GM18505 (cell line): ENCODE results near the gene MAPK9.

Source experiments
- ATAC-seq: cut with Tn5 transposase; IDR thresholded peaks from one replicate; pipeline ENCODE4 v1.9.1; 2021; ENCODE audit not compliant: unreplicated experiment
- POLR2A ChIP-seq: IDR thresholded peaks from 4 replicates; pipeline ENCODE4 v1.6.1; 2011; ENCODE audit warnings: borderline replicate concordance; ENCODE audit not compliant: insufficient read depth, insufficient read length; ENCODE audit errors: extremely low read depth

Gene MAPK9

GRCh38 chr5:180271221-180271620 lies 20.7 kb downstream of the MAPK9 start:
- TF ChIP-seq POLR2A: no peak
- ATAC-seq: no peak

GRCh38 chr5:180259260-180259611 lies 32.6 kb downstream of the MAPK9 start:
- ATAC-seq: no peak
- no peak for TF ChIP-seq POLR2A

GRCh38 chr5:180253036-180253824 lies 38.7 kb downstream of the MAPK9 start:
- ATAC-seq: no peak
- no peak for TF ChIP-seq POLR2A

DNA sequence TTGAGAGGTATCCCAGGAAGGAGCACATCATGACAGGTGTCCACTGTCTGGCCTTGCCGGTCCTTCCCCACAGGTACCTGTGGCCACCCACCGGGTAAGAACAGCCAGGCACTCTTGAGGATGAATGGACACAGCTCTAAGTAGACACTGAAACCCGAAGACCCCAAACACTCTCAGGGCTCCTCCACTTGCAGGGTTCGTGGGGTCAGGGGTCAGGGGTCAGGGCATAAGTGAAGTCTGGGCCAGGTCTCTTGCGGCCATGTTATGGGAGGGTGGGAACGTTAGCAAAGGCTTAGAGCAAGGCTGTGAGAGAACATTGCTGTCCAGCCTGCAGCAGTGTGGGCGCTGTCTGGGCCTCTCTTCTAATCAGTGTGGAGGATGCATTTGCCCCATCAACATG lies 40.0 kb downstream of the MAPK9 start:
- no peak for TF ChIP-seq POLR2A
- ATAC-seq: no peak

DNA sequence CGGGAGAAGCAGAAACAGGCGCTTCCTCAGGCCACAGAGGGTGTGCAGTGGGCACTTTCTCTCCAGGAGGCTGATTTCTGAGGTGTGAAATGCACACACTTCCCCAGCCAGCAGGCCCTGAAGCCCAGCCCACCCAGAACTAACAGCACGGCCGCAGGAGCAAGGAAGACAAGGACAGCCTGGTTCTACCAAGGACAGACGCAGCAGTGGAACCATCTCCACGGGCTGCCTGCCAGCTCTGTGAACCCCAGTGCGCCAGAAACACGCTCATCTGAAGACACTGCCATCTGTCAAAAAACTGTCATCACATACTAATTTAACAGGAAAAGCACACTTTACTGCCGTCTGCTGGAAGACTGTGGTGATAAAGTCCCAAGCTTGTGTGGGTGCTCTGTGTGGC lies 40.7 kb downstream of the MAPK9 start:
- ATAC-seq: no peak
- no peak for TF ChIP-seq POLR2A

GRCh38 chr5:180250329-180250728 lies 41.6 kb downstream of the MAPK9 start:
- no peak for ATAC-seq
- TF ChIP-seq POLR2A: no peak

GRCh38 chr5:180241600-180241999 lies 50.3 kb downstream of the MAPK9 start:
- ATAC-seq: no peak
- TF ChIP-seq POLR2A: no peak

DNA sequence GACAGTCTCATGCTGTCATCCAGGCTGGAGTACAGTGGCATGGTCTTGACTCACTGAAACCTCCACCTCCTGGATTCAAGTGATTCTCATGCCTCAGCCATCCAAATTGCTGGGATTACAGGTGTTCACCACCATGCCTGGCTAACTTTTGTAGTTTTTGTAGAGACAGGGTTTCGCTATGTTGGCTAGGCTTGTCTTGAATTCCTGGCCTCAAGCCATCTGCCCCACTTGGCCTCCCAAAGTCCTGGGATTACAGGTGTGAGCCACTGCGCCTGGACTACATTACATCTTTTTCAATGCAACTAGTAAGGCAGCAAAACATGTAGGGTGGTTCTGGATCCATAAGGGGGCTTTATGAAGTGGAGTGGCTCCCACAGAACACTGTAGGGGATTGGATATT lies 53.3 kb downstream of the MAPK9 start:
- ATAC-seq: no peak
- no peak for TF ChIP-seq POLR2A

GRCh38 chr5:180235846-180236245 lies 56.0 kb downstream of the MAPK9 start:
- TF ChIP-seq POLR2A: no peak
- no peak for ATAC-seq

GRCh38 chr5:180235077-180235476 lies 56.8 kb downstream of the MAPK9 start:
- no peak for ATAC-seq
- TF ChIP-seq POLR2A: no peak

GRCh38 chr5:180234271-180234670 lies 57.6 kb downstream of the MAPK9 start:
- no peak for TF ChIP-seq POLR2A
- no peak for ATAC-seq

- no peak for ATAC-seq
- TF ChIP-seq POLR2A: no peak
Observed at GRCh38 chr5:180233729-180234128, 58.2 kb downstream of the MAPK9 start.

DNA sequence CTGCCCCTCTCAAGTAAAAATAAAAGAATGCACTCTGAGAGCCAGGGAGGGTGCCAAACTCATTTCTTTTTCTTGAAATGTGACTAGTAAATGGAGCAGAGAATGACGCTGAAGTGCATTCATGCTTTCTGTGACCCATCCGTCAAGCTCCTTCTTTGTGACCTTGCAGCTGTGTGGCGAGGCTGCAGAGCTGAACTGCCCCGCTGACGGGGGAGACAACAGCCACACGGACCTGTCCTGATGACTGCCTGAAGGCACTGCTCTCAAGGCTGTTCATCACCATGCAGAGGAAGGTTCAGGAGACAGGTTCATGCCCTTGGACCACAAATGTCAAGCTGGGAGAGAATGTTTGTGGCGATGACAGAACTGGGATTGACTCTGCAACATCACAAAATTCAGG lies 61.9 kb downstream of the MAPK9 start:
- no peak for TF ChIP-seq POLR2A
- no peak for ATAC-seq

DNA sequence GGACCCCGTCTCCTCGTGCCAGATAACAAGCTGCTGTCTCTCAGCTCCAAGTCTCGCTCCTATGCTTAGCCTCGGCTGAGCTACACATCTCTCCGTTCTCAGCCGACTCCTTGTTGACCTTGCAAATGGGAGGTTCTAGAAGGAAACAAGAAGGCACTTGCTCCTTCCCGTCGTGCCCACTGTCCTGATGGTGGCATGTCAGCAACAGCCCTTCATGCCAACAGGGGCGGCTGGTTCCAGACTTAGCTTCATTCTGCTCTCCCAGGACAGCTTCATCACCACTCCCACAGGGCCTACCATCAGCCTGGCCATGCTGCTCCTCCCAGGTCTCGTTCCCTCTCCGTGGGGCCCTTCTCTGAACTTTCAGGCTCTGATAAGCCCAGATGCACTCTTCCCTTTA lies 69.8 kb downstream of the MAPK9 start:
- ATAC-seq: no peak
- no peak for TF ChIP-seq POLR2A

DNA sequence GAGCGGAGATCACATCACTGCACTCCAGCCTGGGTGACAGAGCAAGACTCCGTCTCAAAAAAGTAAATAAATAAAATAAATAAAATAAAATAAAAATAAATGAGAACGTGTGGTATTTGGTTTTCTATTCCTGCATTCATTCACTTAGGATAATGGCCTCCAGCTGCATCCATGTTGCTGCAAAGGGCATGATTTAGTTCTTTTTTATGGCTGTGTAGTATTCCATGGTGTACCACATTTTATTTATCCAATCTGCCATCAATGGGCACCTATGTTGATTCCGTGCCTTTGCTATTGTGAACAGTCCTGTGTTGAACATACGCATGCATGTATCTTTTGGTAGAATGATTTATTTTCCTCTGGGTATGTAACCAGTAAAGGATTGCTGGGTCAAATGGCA lies 74.1 kb downstream of the MAPK9 start:
- no peak for TF ChIP-seq POLR2A
- ATAC-seq: no peak
